Gastroesophageal sphincter (tissue), 4 donors: ENCODE data around the gene ITGA3. TPM values are rescaled to one million over a fixed set of nuclear protein-coding genes. Genes with fewer than 3 reads are reported as not detected.

ENCODE experiments used
- ATAC-seq: fragments of 150-250 bp; one replicate; pipeline ENCODE4 v1.9.1; 2016; ENCODE audit warnings: mild to moderate bottlenecking, moderate library complexity
- H3K27ac ChIP-seq, 4 donors: fragments of 200-600 bp; sonication (generic) in 3 of 4; 1 replicate in 3 of 4; 2 replicates in 1 of 4; pipeline ENCODE4 v1.5.1; 2016 to 2019
- H3K27me3 ChIP-seq: fragments of 200-600 bp; sonication (generic); one replicate; pipeline ENCODE4 v1.5.1; 2019
- H3K36me3 ChIP-seq, 2 donors: fragments of 200-600 bp; sonication (generic); one replicate each; pipeline ENCODE4 v1.5.1; 2019; ENCODE audit warnings: control low read depth in 1 of 2
- H3K4me1 ChIP-seq, 3 donors: fragments of 200-600 bp; sonication (generic); 1 replicate in 2 of 3; 2 replicates in 1 of 3; pipeline ENCODE4 v1.5.1; 2016 to 2019; ENCODE audit warnings: control low read depth in 2 of 3
- H3K4me3 ChIP-seq, 2 donors: fragments of 200-600 bp; sonication (generic); one replicate each; pipeline ENCODE4 v1.5.1; 2019; ENCODE audit warnings: mild to moderate bottlenecking in 1 of 2, moderate library complexity in 1 of 2
- H3K9me3 ChIP-seq, 3 donors: fragments of 200-600 bp; sonication (generic); one replicate each; pipeline ENCODE4 v1.5.1; 2017 to 2019; ENCODE audit warnings: control low read depth in 2 of 3
- EP300 ChIP-seq: sonication (generic); formaldehyde crosslinking; IDR thresholded peaks from one replicate; pipeline ENCODE4 v1.6.1; 2017; ENCODE audit warnings: antibody characterized with exemption, mild to moderate bottlenecking
- POLR2A ChIP-seq, 2 donors: fragments of 450-650 bp; IDR thresholded peaks; one replicate each; pipeline ENCODE4 v1.6.1; 2017; ENCODE audit warnings: antibody characterized with exemption in 2 of 2, mild to moderate bottlenecking in 2 of 2, moderate library complexity in 1 of 2
- POLR2AphosphoS5 ChIP-seq: sonication (generic); formaldehyde crosslinking; IDR thresholded peaks from one replicate; pipeline ENCODE4 v1.6.1; 2017; ENCODE audit warnings: antibody characterized with exemption
- WGBS, 2 donors: methylation state at CpG; one replicate each; pipeline ENCODE4 v1.1.5; 2018; ENCODE audit warnings: low coverage in 1 of 2; 5-methylcytosine and 5-hydroxymethylcytosine counted together
- total RNA-seq, 4 donors: library from RNA; depleted of rRNA; stranded (reverse); fragments of >200 nt; gene quantifications; one replicate each; pipeline ENCODE4 v1.1.0, GENCODE V29; 2016
- TF ChIP-seq, protein P1 (sequence below), 4 experiments: fragments of 200-600 bp in 2 of 4; fragments of 450-650 bp in 2 of 4; sonication (generic) in 1 of 4; IDR thresholded peaks; one replicate each; pipeline ENCODE4 v1.5.1; 2017 to 2019; ENCODE audit warnings: antibody characterized with exemption in 4 of 4, mild to moderate bottlenecking in 2 of 4, moderate library complexity in 2 of 4

The ITGA3 gene
- total RNA-seq, 4 donors from 2014 or later, result 62.4 to 131 (median 124) TPM

- ATAC-seq, result no peak
- no peaks in the 10 kb centered on the region for H3K36me3 ChIP-seq
- H3K9me3 ChIP-seq, result no peaks in the 10 kb centered on the region
- H3K27ac ChIP-seq, result no peak overlapping the region
- H3K4me3 ChIP-seq, result no peak overlapping the region
- H3K4me1 ChIP-seq, result peaks cover 0 to 21% (median 16%) of the 10 kb centered on the region in 3 donors
- no peaks in the 10 kb centered on the region for H3K27me3 ChIP-seq
- no peak for TF ChIP-seq EP300
- TF ChIP-seq POLR2A (IDR thresholded peaks at IDR 0.05), result no peak
- TF ChIP-seq, protein P1, sequence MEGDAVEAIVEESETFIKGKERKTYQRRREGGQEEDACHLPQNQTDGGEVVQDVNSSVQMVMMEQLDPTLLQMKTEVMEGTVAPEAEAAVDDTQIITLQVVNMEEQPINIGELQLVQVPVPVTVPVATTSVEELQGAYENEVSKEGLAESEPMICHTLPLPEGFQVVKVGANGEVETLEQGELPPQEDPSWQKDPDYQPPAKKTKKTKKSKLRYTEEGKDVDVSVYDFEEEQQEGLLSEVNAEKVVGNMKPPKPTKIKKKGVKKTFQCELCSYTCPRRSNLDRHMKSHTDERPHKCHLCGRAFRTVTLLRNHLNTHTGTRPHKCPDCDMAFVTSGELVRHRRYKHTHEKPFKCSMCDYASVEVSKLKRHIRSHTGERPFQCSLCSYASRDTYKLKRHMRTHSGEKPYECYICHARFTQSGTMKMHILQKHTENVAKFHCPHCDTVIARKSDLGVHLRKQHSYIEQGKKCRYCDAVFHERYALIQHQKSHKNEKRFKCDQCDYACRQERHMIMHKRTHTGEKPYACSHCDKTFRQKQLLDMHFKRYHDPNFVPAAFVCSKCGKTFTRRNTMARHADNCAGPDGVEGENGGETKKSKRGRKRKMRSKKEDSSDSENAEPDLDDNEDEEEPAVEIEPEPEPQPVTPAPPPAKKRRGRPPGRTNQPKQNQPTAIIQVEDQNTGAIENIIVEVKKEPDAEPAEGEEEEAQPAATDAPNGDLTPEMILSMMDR (IDR thresholded peaks at IDR 0.05), result no peak
- TF ChIP-seq POLR2AphosphoS5, result no peak
- WGBS, 2 donors, result 47 to 55% methylated on average over 8 of the region's 8 CpGs
Measured at GRCh38 chr17:50023520-50023919, 32.4 kb upstream of the ITGA3 start.

DNA sequence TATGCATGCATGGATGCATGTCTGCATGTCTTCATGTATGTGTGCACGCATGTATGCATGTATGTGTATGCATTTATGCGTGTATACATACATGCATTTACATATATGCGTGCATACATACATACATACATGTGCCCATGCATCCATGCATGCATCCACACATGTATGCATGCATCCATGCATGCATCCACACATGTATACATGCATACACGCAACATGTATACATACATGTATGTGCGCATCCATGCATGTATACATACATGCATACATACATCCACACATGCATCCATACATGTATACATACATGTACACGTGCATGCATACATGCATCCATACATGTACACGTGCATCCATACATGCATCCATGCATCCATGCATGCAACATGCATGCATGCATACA lies 31.1 kb upstream of the ITGA3 start:
- Histone ChIP-seq H3K27me3 (no peaks in the 10 kb centered on the region), H3K9me3 (no peaks in the 10 kb centered on the region), H3K36me3 (no peaks in the 10 kb centered on the region), H3K27ac (no peak overlapping the region), H3K4me1 (peaks cover 0 to 23% (median 16%) of the 10 kb centered on the region in 3 donors), H3K4me3 (no peak overlapping the region)
- TF ChIP-seq EP300 (no peak), POLR2AphosphoS5 (no peak), POLR2A (IDR thresholded peaks at IDR 0.05) (no peak)
- TF ChIP-seq, protein P1 (IDR thresholded peaks at IDR 0.05), result no peak
- ATAC-seq, result no peak
- WGBS, 2 donors, result 25 to 40% methylated on average over 5 of the region's 7 CpGs

DNA sequence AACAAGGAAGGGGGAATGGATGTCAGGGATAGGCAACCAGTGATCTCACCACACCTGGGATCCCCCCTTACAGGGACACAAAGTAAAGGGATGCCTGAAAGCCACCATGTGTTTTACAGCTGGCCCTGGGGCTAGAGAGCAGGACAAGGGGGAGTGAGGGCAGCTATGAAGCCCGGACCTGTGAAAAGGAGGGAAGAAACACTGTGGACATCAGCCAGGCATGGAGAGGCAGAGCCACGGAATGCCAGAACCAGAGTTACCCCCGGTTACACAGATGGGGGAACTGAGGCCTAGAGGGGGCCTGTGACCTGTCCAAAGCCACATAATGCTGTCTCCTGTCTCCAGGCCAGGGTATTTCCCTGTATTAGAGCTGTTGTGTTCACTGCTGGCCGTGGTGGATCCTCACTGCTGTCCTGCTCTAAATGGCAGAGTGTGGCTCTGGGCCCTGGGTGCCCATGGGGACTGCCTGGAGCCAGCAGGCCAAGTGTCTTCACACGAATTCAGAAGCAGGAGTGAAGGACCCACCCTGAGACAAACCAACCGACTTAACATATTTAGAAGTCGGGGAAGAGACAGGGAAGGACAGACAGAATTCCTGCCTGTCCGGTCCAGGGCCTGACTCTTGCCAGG lies 29.7 kb upstream of the ITGA3 start:
- Histone ChIP-seq H3K4me1 (peaks cover 0 to 23% (median 16%) of the 10 kb centered on the region in 3 donors), H3K9me3 (no peaks in the 10 kb centered on the region), H3K27me3 (no peaks in the 10 kb centered on the region), H3K27ac (no peak overlapping the region), H3K36me3 (no peaks in the 10 kb centered on the region), H3K4me3 (no peak overlapping the region)
- TF ChIP-seq POLR2AphosphoS5 (no peak), POLR2A (IDR thresholded peaks at IDR 0.05) (no peak), EP300 (no peak)
- TF ChIP-seq, protein P1 (IDR thresholded peaks at IDR 0.05), result no peak
- ATAC-seq, result no peak
- WGBS, 2 donors, result 33 to 81% methylated on average over 5 to 6 of the region's 8 CpGs

DNA sequence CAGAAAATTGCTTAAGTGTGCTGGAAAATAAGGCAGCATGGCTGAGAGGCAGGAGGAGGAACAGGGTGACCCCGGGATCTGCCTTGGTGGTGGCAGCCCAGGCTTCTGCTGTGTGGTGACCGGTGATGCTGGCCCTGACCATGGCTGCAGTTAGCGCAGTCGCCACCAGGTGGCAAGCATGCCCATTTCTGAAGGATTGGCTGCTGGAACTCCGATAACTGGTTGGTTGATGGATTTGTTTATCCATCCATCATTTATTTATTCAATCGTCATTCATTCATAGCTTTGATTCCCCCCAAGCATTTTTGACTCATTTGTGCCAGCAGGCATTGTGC lies 29.1 kb upstream of the ITGA3 start:
- WGBS, 2 donors, result 0% methylated on average over 5 to 6 of the region's 6 CpGs
- TF ChIP-seq EP300 (no peak), POLR2AphosphoS5 (peak; percentile 32), POLR2A (IDR thresholded peaks at IDR 0.05) (no peak)
- TF ChIP-seq, protein P1 (IDR thresholded peaks at IDR 0.05), result peak in 3 of 4 experiments; percentile 94 to 99 (median 99)
- ATAC-seq, result peak; percentile 73
- peaks cover 0 to 23% (median 16%) of the 10 kb centered on the region in 3 donors for H3K4me1 ChIP-seq
- H3K27me3 ChIP-seq, result no peaks in the 10 kb centered on the region
- no peaks in the 10 kb centered on the region for H3K36me3 ChIP-seq
- no peaks in the 10 kb centered on the region for H3K9me3 ChIP-seq
- H3K4me3 ChIP-seq, result peak overlapping the region; percentile 26 to 47
- H3K27ac ChIP-seq, result peak overlapping the region in 2 of 4 donors; percentile 66 to 67
